Activated CD8-positive, alpha-beta T cell treated with anti-CD3 and anti-CD28 coated beads, Interleukin-2, amount 10 ng/mL, durations not matched to agents 7 days and 5 days (primary cell): ENCODE data around the gene KAT8. TPM values are rescaled to one million over a fixed set of nuclear protein-coding genes. Genes with fewer than 3 reads are reported as not detected.
A peak's percentile ranks its signal among the peaks of the same experiment; 100 is the strongest.
"Not testable (repeated sequence)": the region's sequence is repeated elsewhere in the genome, so short reads cannot be mapped to it uniquely, and the experiment has no call there.

ENCODE experiments used
- ATAC-seq: fragments of 150-1000 bp; cut with Tn5 transposase; one replicate; pipeline ENCODE4 v1.10.0; 2021; ENCODE audit warnings: moderate library complexity
- CTCF ChIA-PET: fragments of 350-600 bp; sonication (Branson Sonifier 250); formaldehyde crosslinking; loops from one replicate; lab custom pipeline; 2021; ENCODE audit warnings: antibody characterized with exemption; lab: Charles Lee
- POLR2A ChIA-PET: fragments of 350-600 bp; sonication (Branson Sonifier 250); formaldehyde crosslinking; loops from one replicate; lab custom pipeline; 2021; ENCODE audit warnings: antibody characterized with exemption; lab: Charles Lee
- DNase-seq: peaks from one replicate; pipeline ENCODE4 v3.0.0-alpha.2; 2020
- H3K27ac Mint-ChIP-seq: one replicate; pipeline ENCODE4 v1.8.0; 2021; ENCODE audit warnings: mild to moderate bottlenecking, mixed read lengths
- H3K27me3 Mint-ChIP-seq: one replicate; pipeline ENCODE4 v1.8.0; 2021; ENCODE audit warnings: low read depth, mixed read lengths
- H3K36me3 Mint-ChIP-seq: one replicate; pipeline ENCODE4 v1.8.0; 2021; ENCODE audit warnings: low read depth, mixed read lengths
- H3K4me1 Mint-ChIP-seq: one replicate; pipeline ENCODE4 v1.8.0; 2021; ENCODE audit warnings: low read depth, mixed read lengths
- H3K4me3 Mint-ChIP-seq: one replicate; pipeline ENCODE4 v1.8.0; 2021; ENCODE audit warnings: mild to moderate bottlenecking, mixed read lengths
- H3K9me3 Mint-ChIP-seq: one replicate; pipeline ENCODE4 v1.8.0; 2022; ENCODE audit warnings: mixed read lengths; ENCODE audit not compliant: insufficient read depth
- total RNA-seq, 2 experiments: library from RNA; stranded (reverse); gene quantifications; one replicate each; pipeline ENCODE4 v1.2.3, GENCODE V29; 2021

KAT8 gene
- total RNA-seq, 2 experiments from 2014 or later: 58.6 to 63.8 TPM

- Mint-ChIP-seq H3K4me1 (peaks cover 34% of the 10 kb centered on the region), H3K36me3 (peaks cover 18% of the 10 kb centered on the region), H3K4me3 (peak within 1 kb of the TSS; percentile 95), H3K9me3 (no peaks in the 10 kb centered on the region), H3K27ac (peak within 1 kb of the TSS; percentile 94), H3K27me3 (peaks cover 3% of the 10 kb centered on the region)
- CTCF ChIA-PET: interaction anchor here (0.6 to 3.7 kb wide), 6 partner anchors 21 to 288 kb away, joined by 3 to 19 read pairs (median 6); partner anchors contain the start of genes HSD3B7, ZNF646 and ZNF668
- ATAC-seq (peak; percentile 95), DNase-seq (peak; percentile 93)
- POLR2A ChIA-PET: interaction anchor here (0.7 to 1.5 kb wide), 6 partner anchors 20 to 137 kb away, joined by 3 to 5 read pairs (median 4); partner anchors contain the start of genes FUS, KAT8, SETD1A and STX4
These were observed 22.9 kb upstream of the KAT8 start, which contains the start of gene VKORC1 for GRCh38 chr16:31094424-31095120. VKORC1 (minus strand) TSS chr16:31094797; CDS start chr16:31094729, 68 bp downstream.

DNA sequence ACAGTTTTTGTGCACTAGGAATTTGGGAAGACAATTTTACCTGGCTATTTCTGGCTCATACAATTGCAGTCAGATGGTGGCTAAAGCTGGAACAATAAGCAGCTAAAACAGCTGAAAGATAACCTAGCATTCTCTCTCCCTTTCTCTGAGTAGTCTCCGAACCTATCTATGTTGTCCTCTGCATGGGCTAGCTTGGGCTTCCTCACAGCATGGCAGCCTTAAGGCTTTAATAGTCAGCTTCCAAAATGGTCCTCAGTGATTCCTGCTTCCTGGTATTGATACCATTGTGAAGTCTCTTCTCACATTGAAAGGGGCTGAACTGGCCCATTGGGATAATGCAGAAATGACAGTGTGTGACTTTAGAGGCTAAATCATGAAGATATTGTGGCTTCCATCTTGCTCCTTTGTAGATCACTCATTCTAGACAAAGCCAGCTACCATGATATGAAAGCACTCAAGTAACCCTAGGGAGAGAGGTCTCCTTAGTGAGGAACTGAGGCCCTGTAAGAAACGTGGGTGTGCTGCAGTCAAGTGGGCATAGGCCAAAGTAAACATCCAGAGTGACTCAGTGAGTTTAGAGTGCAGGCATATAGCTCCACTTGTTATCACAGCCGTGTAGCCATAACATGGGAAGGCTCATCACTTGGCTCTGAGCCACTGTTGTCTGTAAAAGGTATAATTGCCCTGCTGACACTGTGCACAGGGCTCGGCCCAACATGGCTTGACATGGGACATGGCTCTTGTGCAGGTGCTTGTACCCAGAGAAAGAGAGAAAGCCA lies 17.4 kb upstream of the KAT8 start:
- ATAC-seq: no peak
- ChIA-PET POLR2A (interaction anchor here (1.2 to 1.5 kb wide), 2 partner anchors 17 to 80 kb away, joined by 3 to 4 read pairs; partner anchors contain the start of gene KAT8), CTCF (interaction anchor here (0.7 to 4.2 kb wide), 5 partner anchors 26 to 769 kb away, joined by 3 to 21 read pairs (median 4); partner anchors contain the start of genes HSD3B7, ZNF646 and ZNF668)
- Mint-ChIP-seq H3K27me3 (peaks cover 3% of the 10 kb centered on the region), H3K4me1 (peaks cover 10% of the 10 kb centered on the region), H3K4me3 (no peak overlapping the region), H3K9me3 (no peaks in the 10 kb centered on the region), H3K27ac (no peak overlapping the region), H3K36me3 (no peaks in the 10 kb centered on the region)
- DNase-seq: no peak

DNA sequence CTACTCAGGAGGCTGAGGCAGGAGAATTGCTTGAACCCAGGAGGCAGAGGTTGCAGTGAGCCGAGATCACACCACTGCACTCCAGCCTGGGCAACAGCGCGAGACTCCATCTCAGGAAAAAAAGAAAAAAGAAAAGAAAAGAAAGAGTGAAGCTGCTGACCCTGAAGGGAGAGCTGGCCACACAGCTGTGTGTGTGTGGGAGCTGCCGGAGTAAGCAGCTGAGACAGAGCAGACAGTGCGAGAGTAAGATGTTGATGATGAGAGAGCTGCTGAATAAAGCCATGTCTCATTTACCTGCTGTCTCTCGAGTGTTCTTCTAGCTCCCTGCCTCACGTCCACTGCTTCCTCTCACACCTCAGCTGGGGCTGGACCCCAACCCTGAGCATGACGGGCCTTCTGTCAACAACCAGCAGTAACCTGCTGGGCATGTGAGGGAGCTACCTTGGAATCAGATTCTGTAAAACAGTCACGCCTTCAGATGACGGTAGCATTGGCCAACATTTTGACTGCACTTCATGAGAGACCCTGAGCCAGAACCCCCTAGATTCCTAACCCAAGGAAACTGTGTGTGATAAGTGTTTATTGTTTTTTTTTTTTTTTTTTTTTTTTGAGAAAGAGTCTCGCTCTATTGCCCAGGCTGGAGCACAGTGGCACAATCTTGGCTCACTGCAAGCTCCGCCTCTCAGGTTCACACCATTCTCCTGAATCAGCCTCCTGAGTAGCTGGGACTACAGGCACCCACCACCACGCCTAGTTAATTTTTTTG lies 16.4 kb upstream of the KAT8 start:
- ATAC-seq, H3K36me3 Mint-ChIP-seq, H3K4me1 Mint-ChIP-seq, H3K9me3 Mint-ChIP-seq, H3K4me3 Mint-ChIP-seq, DNase-seq, H3K27ac Mint-ChIP-seq, H3K27me3 Mint-ChIP-seq: not testable (repeated sequence)
- ChIA-PET CTCF (interaction anchor here (1.0 to 4.2 kb wide), 4 partner anchors 27 to 116 kb away, joined by 3 to 21 read pairs (median 8); partner anchors contain the start of genes HSD3B7, ZNF646 and ZNF668), POLR2A (interaction anchor here (0.7 to 1.5 kb wide), 5 partner anchors 9 to 173 kb away, joined by 3 to 4 read pairs (median 3); partner anchors contain the start of gene KAT8)

DNA sequence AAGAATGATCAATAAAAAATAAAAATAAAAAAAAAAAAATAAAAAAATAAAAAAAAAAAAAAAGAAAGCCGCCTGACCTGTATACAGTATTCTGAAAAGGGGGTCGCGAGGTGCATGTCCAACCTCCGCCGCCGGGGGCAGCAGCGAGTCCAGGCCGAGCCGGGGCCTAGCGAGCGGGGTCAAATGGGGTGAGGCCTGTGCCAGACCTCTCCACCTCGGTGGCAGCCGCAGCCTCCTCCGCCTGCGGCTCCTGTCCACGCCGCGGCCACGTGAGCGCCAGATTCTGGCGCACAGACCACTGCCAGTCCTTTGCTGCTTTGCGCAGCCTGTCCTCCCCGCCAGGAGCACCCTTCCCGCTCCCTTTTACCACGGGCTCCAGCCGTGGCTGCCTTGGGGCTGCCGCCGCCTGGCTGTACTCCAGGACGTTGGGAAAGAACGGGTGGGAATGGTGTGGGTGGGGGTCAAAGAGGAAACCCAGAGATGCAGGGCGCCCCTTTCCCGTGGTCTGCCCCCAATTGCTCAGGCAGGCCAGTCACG lies 11.7 kb upstream of the KAT8 start:
- Mint-ChIP-seq H3K27ac (peak overlapping the region; percentile 74), H3K4me3 (peak overlapping the region; percentile 28), H3K4me1 (peaks cover 28% of the 10 kb centered on the region), H3K36me3 (peaks cover 15% of the 10 kb centered on the region), H3K27me3 (no peaks in the 10 kb centered on the region), H3K9me3 (no peaks in the 10 kb centered on the region)
- CTCF ChIA-PET: no interaction called here
- DNase-seq: peak; percentile 86
- ATAC-seq: peak; percentile 61
- POLR2A ChIA-PET: no interaction called here

DNA sequence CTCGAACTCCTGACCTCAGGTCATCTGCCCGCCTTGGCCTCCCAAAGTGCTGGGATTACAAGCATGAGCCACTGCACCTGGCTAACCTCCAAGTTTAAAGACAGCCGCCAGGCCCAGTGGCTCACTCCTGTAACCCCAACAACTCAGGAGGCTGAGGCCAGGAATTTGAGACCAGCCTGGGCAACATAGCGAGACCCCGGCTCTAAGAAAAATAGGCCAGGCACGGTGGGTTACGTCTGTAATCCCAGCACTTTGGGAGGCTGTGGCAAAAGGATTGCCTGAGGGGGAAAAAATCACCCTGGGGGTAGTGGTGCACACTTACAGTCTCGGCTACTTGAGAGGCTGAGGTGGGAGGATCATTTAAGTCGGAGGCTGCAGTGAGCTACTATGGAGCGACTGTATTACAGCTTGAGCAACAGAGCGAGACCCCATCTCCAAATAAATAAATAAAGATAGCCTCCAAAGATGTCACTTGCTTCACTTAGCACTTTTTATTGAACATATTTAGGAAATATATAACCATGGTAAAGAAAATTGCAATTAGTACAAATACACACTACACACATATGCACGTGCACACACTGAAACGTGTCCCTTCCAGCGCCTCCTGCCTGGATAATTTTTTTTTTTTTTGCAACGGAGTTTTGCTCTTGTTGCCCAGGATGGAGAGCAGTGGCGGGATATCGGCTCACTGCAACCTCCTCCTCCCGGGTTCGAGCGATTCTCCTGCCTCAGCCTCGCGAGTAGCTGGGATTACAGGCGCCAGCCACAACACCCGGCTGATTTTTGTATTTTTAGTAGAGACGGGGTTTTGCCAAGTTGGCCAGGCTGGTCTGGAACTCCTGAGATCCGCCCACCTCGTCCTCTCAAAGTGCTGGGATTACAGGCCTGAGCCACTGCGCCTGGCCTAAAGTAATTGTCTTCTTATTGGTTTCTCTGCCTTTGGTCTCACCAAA lies 10.7 kb upstream of the KAT8 start:
- Mint-ChIP-seq H3K36me3 (peaks cover 23% of the 10 kb centered on the region), H3K27ac (peak overlapping the region; percentile 86), H3K9me3 (no peaks in the 10 kb centered on the region), H3K27me3 (no peaks in the 10 kb centered on the region), H3K4me1 (peaks cover 29% of the 10 kb centered on the region), H3K4me3 (peak overlapping the region; percentile 80)
- ChIA-PET POLR2A (interaction anchor here (1.4 kb wide), 1 partner anchor 11 kb away, joined by 4 read pairs; the partner anchor contains the start of gene KAT8), CTCF (interaction anchor here (1.5 to 2.3 kb wide), 3 partner anchors 33 to 156 kb away, joined by 4 to 9 read pairs (median 5); partner anchors contain the start of genes ZNF646 and ZNF668)
- no peak for DNase-seq
- ATAC-seq: no peak

DNA sequence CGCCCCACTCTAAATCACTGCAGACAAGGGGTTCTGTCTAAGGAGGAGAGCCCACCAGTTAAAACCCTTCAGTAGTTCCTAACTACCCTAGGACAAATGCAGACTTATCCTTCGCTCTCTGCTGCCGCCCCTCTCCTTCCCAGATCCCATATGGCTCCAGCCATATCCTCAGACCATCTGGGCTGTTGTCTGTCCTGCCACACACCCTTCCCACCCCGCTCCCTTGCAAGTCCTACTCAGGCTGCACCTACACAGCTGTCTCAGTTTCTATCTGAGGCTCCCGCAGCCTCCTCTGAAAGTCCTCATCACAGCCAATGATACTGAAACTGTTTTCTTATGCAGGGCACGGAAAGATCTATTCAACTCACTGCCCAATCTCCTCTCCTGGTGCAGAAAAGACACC lies 10.0 kb upstream of the KAT8 start:
- no peak for DNase-seq
- peak; percentile 2 for ATAC-seq
- Mint-ChIP-seq H3K27me3 (no peaks in the 10 kb centered on the region), H3K36me3 (peaks cover 27% of the 10 kb centered on the region), H3K4me3 (peak overlapping the region; percentile 80), H3K27ac (peak overlapping the region; percentile 86), H3K4me1 (peaks cover 29% of the 10 kb centered on the region), H3K9me3 (no peaks in the 10 kb centered on the region)
- ChIA-PET CTCF (interaction anchor here (1.5 to 2.3 kb wide), 3 partner anchors 34 to 157 kb away, joined by 4 to 9 read pairs (median 5); partner anchors contain the start of genes ZNF646 and ZNF668), POLR2A (interaction anchor here (0.6 to 1.4 kb wide), 2 partner anchors 10 to 1201 kb away, joined by 3 to 4 read pairs; partner anchors contain the start of gene KAT8)

DNA sequence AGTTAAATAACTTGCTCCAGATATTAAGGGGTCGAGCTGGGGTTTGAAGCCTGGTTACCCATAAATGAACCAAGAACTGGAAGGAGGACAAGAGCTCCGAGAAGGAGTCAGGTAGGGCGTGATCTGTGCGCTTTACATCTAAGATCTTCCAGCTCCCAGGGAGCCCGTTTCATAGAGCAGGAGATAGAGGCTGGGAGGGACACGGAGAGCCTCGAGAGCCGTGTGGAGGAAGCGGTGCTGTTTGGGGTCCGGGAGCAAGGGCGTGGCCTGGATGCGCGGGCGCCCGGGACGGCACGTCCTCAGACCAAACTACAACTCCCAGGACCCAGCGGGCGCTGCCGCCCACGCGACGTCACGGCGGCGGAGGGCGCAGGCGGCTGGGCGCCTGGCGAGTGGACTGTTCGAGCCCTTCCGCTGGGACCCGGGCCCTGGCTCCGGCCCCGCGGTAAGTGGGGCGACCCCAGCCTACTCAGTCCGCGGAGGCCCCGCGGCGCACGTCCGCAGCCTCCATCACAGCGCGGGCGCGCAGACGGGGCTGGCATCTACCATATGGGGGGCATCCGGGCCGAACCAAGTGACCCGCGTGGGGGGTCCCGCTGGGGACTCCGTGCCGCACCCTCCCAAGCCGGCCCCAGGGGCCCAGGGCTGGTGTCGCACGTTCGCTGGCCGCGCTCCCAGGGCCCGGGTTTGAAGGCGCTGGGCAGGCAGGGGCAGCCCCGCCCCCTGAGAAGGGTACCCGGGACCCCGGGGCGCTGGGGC lies 9.2 kb upstream of the KAT8 start, which contains the start of gene BCKDK:
Gene BCKDK, plus strand, starts transcription at position 352 of the 759 bp plus-strand sequence. CDS start 838 bp downstream, outside the sequence.
- CTCF ChIA-PET: interaction anchor here (1.5 to 2.3 kb wide), 3 partner anchors 34 to 157 kb away, joined by 4 to 9 read pairs (median 5); partner anchors contain the start of genes ZNF646 and ZNF668

GRCh38 chr16:31108794-31109558 lies 8.5 kb upstream of the KAT8 start:
- DNase-seq: no peak
- ChIA-PET CTCF (no interaction called here), POLR2A (no interaction called here)
- no peaks in the 10 kb centered on the region for H3K9me3 Mint-ChIP-seq
- H3K27me3 Mint-ChIP-seq: no peaks in the 10 kb centered on the region
- H3K27ac Mint-ChIP-seq: peak overlapping the region; percentile 77
- peaks cover 30% of the 10 kb centered on the region for H3K36me3 Mint-ChIP-seq
- peaks cover 37% of the 10 kb centered on the region for H3K4me1 Mint-ChIP-seq
- peak overlapping the region; percentile 76 for H3K4me3 Mint-ChIP-seq
- no peak for ATAC-seq

More for the DNA sequence above, 9.2 kb upstream of the KAT8 start, which contains the start of gene BCKDK:
- ATAC-seq: peak; percentile 89
- peaks cover 30% of the 10 kb centered on the region for H3K36me3 Mint-ChIP-seq
- no peaks in the 10 kb centered on the region for H3K27me3 Mint-ChIP-seq
- H3K27ac Mint-ChIP-seq: peak within 1 kb of the TSS; percentile 86
- peak; percentile 83 for DNase-seq
- H3K9me3 Mint-ChIP-seq: no peaks in the 10 kb centered on the region
- POLR2A ChIA-PET: interaction anchor here (0.6 to 1.4 kb wide), 2 partner anchors 9 to 1201 kb away, joined by 3 to 4 read pairs; partner anchors contain the start of gene KAT8
- peaks cover 31% of the 10 kb centered on the region for H3K4me1 Mint-ChIP-seq
- peak within 1 kb of the TSS; percentile 80 for H3K4me3 Mint-ChIP-seq

GRCh38 chr16:31109622-31110021 lies 7.8 kb upstream of the KAT8 start:
- H3K4me3 Mint-ChIP-seq: peak overlapping the region; percentile 76
- ChIA-PET POLR2A (no interaction called here), CTCF (no interaction called here)
- H3K4me1 Mint-ChIP-seq: peaks cover 40% of the 10 kb centered on the region
- no peaks in the 10 kb centered on the region for H3K9me3 Mint-ChIP-seq
- DNase-seq (no peak), ATAC-seq (no peak)
- no peaks in the 10 kb centered on the region for H3K27me3 Mint-ChIP-seq
- peaks cover 32% of the 10 kb centered on the region for H3K36me3 Mint-ChIP-seq
- peak overlapping the region; percentile 77 for H3K27ac Mint-ChIP-seq
